ENCODE measurements around the gene UTP14C. TPM values are rescaled to one million over a fixed set of nuclear protein-coding genes. Genes with fewer than 3 reads are reported as not detected.

The UTP14C gene
- total RNA-seq, 1 experiment from 2014 or later: 9.0 TPM

DNA sequence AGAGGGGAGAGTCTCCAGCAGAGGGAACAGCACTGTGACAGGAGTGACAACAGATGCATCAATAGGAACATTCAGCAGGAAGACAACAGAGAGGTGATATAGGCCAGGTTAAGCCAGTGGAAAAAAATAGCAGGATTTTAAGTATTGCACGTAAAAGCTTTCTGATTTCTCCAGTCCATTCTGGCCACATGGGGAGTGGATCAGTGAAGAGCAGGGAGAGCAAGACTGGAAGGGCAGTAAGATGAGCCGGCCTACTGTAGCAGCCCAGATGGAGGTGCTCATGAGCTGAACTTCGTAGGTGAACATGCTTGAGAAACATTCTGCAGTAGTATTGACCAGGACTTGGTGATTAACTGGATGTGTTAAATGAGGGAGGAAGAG lies 1.7 kb downstream of the UTP14C start:
- ChIA-PET POLR2A (no interaction called here), CTCF (no interaction called here), RAD21 (ENCODE audit: low non-redundant PET in 1 of 2, low total read pairs in 2 of 2, uncharacterized antibody in 2 of 2, unreplicated experiment in 2 of 2) (no interaction called here)
- H2AFZ ChIP-seq (ENCODE audit: low read depth, low read length, poor library complexity, severe bottlenecking): no peak overlapping the region
- no peak overlapping the region for H3K4me3 ChIP-seq (replicated peaks in 1 of 2; ENCODE audit: low read depth in 1 of 2, low read length in 2 of 2)
- peaks cover 7% of the 10 kb centered on the region; the same call in 1 of the 2 replicates for H3K79me2 ChIP-seq (ENCODE audit: insufficient read depth, low read length)
- H3K4me2 ChIP-seq (ENCODE audit: low read length): no peak overlapping the region
- peak; percentile 65 for ATAC-seq
- no TSS peak for BruUV-seq (replicated peaks)
- intact Hi-C loops (cut with micrococcal nuclease): no loop called here
- no peak overlapping the region for H3K9ac ChIP-seq (ENCODE audit: low read length)
- H3K4me1 ChIP-seq (ENCODE audit: control insufficient read depth in 1 of 2, insufficient read depth in 2 of 2, low read length in 2 of 2): no peaks in the 10 kb centered on the region
- H3K27me3 ChIP-seq (ENCODE audit: insufficient read depth, low read length): no peaks in the 10 kb centered on the region
- no peaks in the 10 kb centered on the region for H3K9me2 ChIP-seq (ENCODE audit: insufficient read depth)
- peaks cover 15% of the 10 kb centered on the region in 2 experiments; a peak in 3 of 4 replicates for H3K36me3 ChIP-seq (ENCODE audit: control insufficient read depth in 1 of 2, insufficient read depth in 2 of 2, low read length in 2 of 2)
- no peaks in the 10 kb centered on the region for H3K9me3 ChIP-seq (ENCODE audit: control insufficient read depth in 1 of 2, insufficient read depth in 1 of 2, low read depth in 1 of 2, low read length in 2 of 2)
- DNase-seq (ENCODE audit: low read depth, low spot score): no peak
- TF ChIP-seq, protein P1, sequence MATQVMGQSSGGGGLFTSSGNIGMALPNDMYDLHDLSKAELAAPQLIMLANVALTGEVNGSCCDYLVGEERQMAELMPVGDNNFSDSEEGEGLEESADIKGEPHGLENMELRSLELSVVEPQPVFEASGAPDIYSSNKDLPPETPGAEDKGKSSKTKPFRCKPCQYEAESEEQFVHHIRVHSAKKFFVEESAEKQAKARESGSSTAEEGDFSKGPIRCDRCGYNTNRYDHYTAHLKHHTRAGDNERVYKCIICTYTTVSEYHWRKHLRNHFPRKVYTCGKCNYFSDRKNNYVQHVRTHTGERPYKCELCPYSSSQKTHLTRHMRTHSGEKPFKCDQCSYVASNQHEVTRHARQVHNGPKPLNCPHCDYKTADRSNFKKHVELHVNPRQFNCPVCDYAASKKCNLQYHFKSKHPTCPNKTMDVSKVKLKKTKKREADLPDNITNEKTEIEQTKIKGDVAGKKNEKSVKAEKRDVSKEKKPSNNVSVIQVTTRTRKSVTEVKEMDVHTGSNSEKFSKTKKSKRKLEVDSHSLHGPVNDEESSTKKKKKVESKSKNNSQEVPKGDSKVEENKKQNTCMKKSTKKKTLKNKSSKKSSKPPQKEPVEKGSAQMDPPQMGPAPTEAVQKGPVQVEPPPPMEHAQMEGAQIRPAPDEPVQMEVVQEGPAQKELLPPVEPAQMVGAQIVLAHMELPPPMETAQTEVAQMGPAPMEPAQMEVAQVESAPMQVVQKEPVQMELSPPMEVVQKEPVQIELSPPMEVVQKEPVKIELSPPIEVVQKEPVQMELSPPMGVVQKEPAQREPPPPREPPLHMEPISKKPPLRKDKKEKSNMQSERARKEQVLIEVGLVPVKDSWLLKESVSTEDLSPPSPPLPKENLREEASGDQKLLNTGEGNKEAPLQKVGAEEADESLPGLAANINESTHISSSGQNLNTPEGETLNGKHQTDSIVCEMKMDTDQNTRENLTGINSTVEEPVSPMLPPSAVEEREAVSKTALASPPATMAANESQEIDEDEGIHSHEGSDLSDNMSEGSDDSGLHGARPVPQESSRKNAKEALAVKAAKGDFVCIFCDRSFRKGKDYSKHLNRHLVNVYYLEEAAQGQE (IDR thresholded peaks at IDR 0.05; ENCODE audit: low read depth): no peak
- TF ChIP-seq CBX3 (IDR thresholded peaks at IDR 0.05; ENCODE audit: low read depth): no peak
- no peak for TF ChIP-seq POLR2AphosphoS5 (IDR thresholded peaks at IDR 0.05; ENCODE audit: low read depth, low read length)
- no peak for TF ChIP-seq EZH2phosphoT487 (IDR thresholded peaks at IDR 0.05; ENCODE audit: borderline replicate concordance)
- TF ChIP-seq CEBPB (IDR thresholded peaks at IDR 0.05; ENCODE audit: low read depth): no peak
- TF ChIP-seq POLR2A (IDR thresholded peaks at IDR 0.05; ENCODE audit: borderline replicate concordance, extremely low read depth, insufficient read depth, insufficient read length): no peak
- no peak for TF ChIP-seq ZFX (IDR thresholded peaks at IDR 0.05)
- TF ChIP-seq JUND (IDR thresholded peaks at IDR 0.05): no peak
- no peak for TF ChIP-seq YY1 (IDR thresholded peaks at IDR 0.05; ENCODE audit: extremely low read depth, insufficient replicate concordance, low read depth, low read length)
- TF ChIP-seq RAD21 (IDR thresholded peaks at IDR 0.05; ENCODE audit: low read depth): no peak
- TF ChIP-seq SP1 (IDR thresholded peaks at IDR 0.05; ENCODE audit: low read depth): no peak
- TF ChIP-seq, protein P2, sequence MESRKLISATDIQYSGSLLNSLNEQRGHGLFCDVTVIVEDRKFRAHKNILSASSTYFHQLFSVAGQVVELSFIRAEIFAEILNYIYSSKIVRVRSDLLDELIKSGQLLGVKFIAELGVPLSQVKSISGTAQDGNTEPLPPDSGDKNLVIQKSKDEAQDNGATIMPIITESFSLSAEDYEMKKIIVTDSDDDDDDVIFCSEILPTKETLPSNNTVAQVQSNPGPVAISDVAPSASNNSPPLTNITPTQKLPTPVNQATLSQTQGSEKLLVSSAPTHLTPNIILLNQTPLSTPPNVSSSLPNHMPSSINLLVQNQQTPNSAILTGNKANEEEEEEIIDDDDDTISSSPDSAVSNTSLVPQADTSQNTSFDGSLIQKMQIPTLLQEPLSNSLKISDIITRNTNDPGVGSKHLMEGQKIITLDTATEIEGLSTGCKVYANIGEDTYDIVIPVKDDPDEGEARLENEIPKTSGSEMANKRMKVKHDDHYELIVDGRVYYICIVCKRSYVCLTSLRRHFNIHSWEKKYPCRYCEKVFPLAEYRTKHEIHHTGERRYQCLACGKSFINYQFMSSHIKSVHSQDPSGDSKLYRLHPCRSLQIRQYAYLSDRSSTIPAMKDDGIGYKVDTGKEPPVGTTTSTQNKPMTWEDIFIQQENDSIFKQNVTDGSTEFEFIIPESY (IDR thresholded peaks at IDR 0.05; ENCODE audit: extremely low read depth, insufficient replicate concordance, low read length): no peak
- no peak for TF ChIP-seq EGR1 (IDR thresholded peaks at IDR 0.05; ENCODE audit: low read depth)
- TF ChIP-seq MAX (IDR thresholded peaks at IDR 0.05): no peak
- no peak for TF ChIP-seq ZNF274 (IDR thresholded peaks at IDR 0.05; ENCODE audit: low read depth, low read length)
- no peak overlapping the region for H3K27ac ChIP-seq (ENCODE audit: low read depth, low read length)
- no peaks in the 10 kb centered on the region for H4K20me1 ChIP-seq (ENCODE audit: insufficient read depth)

Measured in HCT116 (cell line).